SU-DHL-6 (cell line): ENCODE data around the gene ZNF830.

Source experiments
- EZH2phosphoT487 ChIP-seq: fragments of 200-600 bp; sonication (generic), shearing (Covaris generic); conservative IDR thresholded peaks from 2 replicates; pipeline ENCODE4 v1.6.1; 2018; ENCODE audit warnings: mild to moderate bottlenecking, antibody characterized with exemption, low read length, moderate library complexity, mixed read lengths
- TF ChIP-seq, protein P1 (sequence below): fragments of 200-600 bp; sonication (generic); IDR thresholded peaks from one replicate; pipeline ENCODE4 v1.5.1; 2017; ENCODE audit warnings: antibody characterized with exemption, mild to moderate bottlenecking, low read length, moderate library complexity; ENCODE audit not compliant: insufficient read depth, poor library complexity, severe bottlenecking

DNA sequence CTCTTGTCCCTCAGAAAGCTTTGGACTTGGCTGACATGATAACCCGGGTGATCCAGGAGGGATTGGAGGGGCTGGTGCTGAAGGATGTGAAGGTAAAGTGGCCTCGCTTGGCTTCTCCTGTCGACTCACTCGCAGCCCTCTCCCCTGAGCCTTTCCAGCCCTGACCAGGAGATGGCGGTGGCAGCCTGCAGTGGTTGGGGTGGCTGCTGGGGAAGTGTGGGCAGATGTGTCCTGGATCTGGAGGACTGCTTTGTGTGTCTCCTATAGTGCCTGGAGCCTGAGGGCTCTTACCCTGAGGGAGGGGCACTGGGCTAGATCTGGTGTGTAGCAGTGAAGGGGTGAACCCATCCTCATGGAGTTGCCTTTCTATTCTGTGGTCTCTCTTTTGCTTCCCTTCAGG, 36.9 kb downstream of the ZNF830 start:
- TF ChIP-seq, protein P1, sequence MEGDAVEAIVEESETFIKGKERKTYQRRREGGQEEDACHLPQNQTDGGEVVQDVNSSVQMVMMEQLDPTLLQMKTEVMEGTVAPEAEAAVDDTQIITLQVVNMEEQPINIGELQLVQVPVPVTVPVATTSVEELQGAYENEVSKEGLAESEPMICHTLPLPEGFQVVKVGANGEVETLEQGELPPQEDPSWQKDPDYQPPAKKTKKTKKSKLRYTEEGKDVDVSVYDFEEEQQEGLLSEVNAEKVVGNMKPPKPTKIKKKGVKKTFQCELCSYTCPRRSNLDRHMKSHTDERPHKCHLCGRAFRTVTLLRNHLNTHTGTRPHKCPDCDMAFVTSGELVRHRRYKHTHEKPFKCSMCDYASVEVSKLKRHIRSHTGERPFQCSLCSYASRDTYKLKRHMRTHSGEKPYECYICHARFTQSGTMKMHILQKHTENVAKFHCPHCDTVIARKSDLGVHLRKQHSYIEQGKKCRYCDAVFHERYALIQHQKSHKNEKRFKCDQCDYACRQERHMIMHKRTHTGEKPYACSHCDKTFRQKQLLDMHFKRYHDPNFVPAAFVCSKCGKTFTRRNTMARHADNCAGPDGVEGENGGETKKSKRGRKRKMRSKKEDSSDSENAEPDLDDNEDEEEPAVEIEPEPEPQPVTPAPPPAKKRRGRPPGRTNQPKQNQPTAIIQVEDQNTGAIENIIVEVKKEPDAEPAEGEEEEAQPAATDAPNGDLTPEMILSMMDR = peak; percentile 28
- no peak for TF ChIP-seq EZH2phosphoT487
